Endothelial cell of umbilical vein (primary cell): ENCODE data around the gene ASTN1. TPM values are rescaled to one million over a fixed set of nuclear protein-coding genes. Genes with fewer than 3 reads are reported as not detected.

Experiments used
- BruUV-seq: library from RNA; stranded (reverse); fragments of 400-500 nt; replicated peaks from 2 replicates; lab custom pipeline; 2021; lab: Mats Ljungman, UMichigan
- CTCF ChIA-PET: fragments of 300-600, 350-600 bp; sonication (Branson Sonifier 250); formaldehyde crosslinking; loops from one replicate; lab custom pipeline; 2021; ENCODE audit warnings: antibody characterized with exemption, inconsistent platforms; lab: Charles Lee
- POLR2A ChIA-PET: fragments of 300-600, 350-600 bp; sonication (Branson Sonifier 250); formaldehyde crosslinking; loops from one replicate; lab custom pipeline; 2021; ENCODE audit warnings: antibody characterized with exemption, inconsistent platforms; lab: Charles Lee
- DNase-seq: peaks from one replicate; pipeline ENCODE4 v3.0.0-alpha.2; 2011; ENCODE audit warnings: low read depth, low spot score
- FAIRE-seq: peaks from 2 replicates; lab custom pipeline; 2011; peaks lifted over from hg19 to GRCh38; lab: Jason Lieb, UNC
- H2AFZ ChIP-seq: 2 replicates; pipeline ENCODE4 v1.6.0; 2012; ENCODE audit warnings: low read depth, low read length, control low read depth, inconsistent platforms
- H3K27ac ChIP-seq: 2 replicates; pipeline ENCODE4 v1.5.1; 2011; ENCODE audit warnings: low read depth, mild to moderate bottlenecking, control low read depth, low read length, moderate library complexity; ENCODE audit not compliant: insufficient read depth
- H3K27me3 ChIP-seq, 2 experiments: 2 replicates each; pipeline versions ENCODE4 v1.6.0 to v1.6.1; 2011; ENCODE audit warnings: low read length in 2 of 2, mixed read lengths in 1 of 2; ENCODE audit not compliant: control insufficient read depth in 2 of 2, insufficient read depth in 2 of 2
- H3K36me3 ChIP-seq, 2 experiments: 2 replicates in 1 of 2; 3 replicates in 1 of 2; pipeline ENCODE4 v1.5.1; 2011; ENCODE audit warnings: low read length in 2 of 2, mild to moderate bottlenecking in 1 of 2, moderate library complexity in 1 of 2; ENCODE audit not compliant: control insufficient read depth in 2 of 2, insufficient read depth in 2 of 2; ENCODE audit errors: extremely low read depth in 1 of 2
- H3K4me1 ChIP-seq: 3 replicates; pipeline ENCODE4 v1.5.1; 2011; ENCODE audit warnings: mild to moderate bottlenecking, low read length; ENCODE audit not compliant: control insufficient read depth, insufficient read depth; ENCODE audit errors: extremely low read depth
- H3K4me2 ChIP-seq: 2 replicates; pipeline ENCODE4 v1.6.1; 2011; ENCODE audit warnings: low read length, control low read depth, mixed read lengths; ENCODE audit not compliant: insufficient read depth
- H3K4me3 ChIP-seq, 3 experiments: fragments of 200-600 bp in 1 of 3; sonication (generic), shearing (Covaris generic) in 1 of 3; replicated peaks in 1 of 3; 2 replicates each; pipeline ENCODE4 v1.5.1; 2011 to 2016; ENCODE audit warnings: control low read depth in 3 of 3, low read length in 3 of 3, mild to moderate bottlenecking in 2 of 3, inconsistent platforms in 1 of 3, low read depth in 1 of 3, moderate library complexity in 1 of 3; ENCODE audit not compliant: insufficient read depth in 1 of 3
- H3K79me2 ChIP-seq: 2 replicates; pipeline ENCODE4 v1.6.0; 2012; ENCODE audit warnings: low read length, inconsistent platforms; ENCODE audit not compliant: control insufficient read depth, insufficient read depth
- H3K9ac ChIP-seq: replicated peaks from 2 replicates; pipeline ENCODE3; 2011; ENCODE audit warnings: low read length, control low read depth; ENCODE audit not compliant: insufficient read depth; ENCODE audit errors: extremely low read depth
- H3K9me1 ChIP-seq: replicated peaks from 3 replicates; pipeline ENCODE4 v1.6.0; 2011; ENCODE audit warnings: mild to moderate bottlenecking, low read length; ENCODE audit not compliant: control insufficient read depth, insufficient read depth; ENCODE audit errors: extremely low read depth
- H3K9me3 ChIP-seq: replicated peaks from 2 replicates; pipeline ENCODE4 v1.5.1; 2012; ENCODE audit warnings: low read length, inconsistent platforms; ENCODE audit not compliant: control insufficient read depth, insufficient read depth
- H4K20me1 ChIP-seq: replicated peaks from 2 replicates; pipeline ENCODE3; 2011; ENCODE audit warnings: mild to moderate bottlenecking, low read length; ENCODE audit not compliant: control insufficient read depth, insufficient read depth; ENCODE audit errors: extremely low read depth
- CTCF ChIP-seq, 2 donors: IDR thresholded peaks; 1 replicate in 1 of 2; 2 replicates in 1 of 2; pipeline ENCODE4 v1.5.1; 2011; ENCODE audit warnings: low read length in 2 of 2, mild to moderate bottlenecking in 2 of 2, moderate library complexity in 2 of 2, control low read depth in 1 of 2, inconsistent platforms in 1 of 2, low read depth in 1 of 2; ENCODE audit not compliant: insufficient read depth in 1 of 2; ENCODE audit errors: extremely low read depth in 1 of 2
- EZH2 ChIP-seq: IDR thresholded peaks from 2 replicates; pipeline ENCODE4 v1.6.1; 2012; ENCODE audit warnings: borderline replicate concordance, low read depth, mild to moderate bottlenecking, moderate library complexity, low read length, inconsistent platforms; ENCODE audit not compliant: severe bottlenecking
- FOS ChIP-seq: IDR thresholded peaks from 2 replicates; pipeline ENCODE4 v1.6.1; 2011; ENCODE audit warnings: mild to moderate bottlenecking, low read length, moderate library complexity, borderline replicate concordance; ENCODE audit not compliant: insufficient read depth
- GATA2 ChIP-seq: IDR thresholded peaks from 2 replicates; pipeline ENCODE4 v1.7.0; 2011; ENCODE audit warnings: low read depth, mild to moderate bottlenecking, moderate library complexity, mixed read lengths, low read length; ENCODE audit not compliant: insufficient read length, insufficient read depth
- JUN ChIP-seq: IDR thresholded peaks from 2 replicates; pipeline ENCODE4 v1.6.1; 2011; ENCODE audit warnings: borderline replicate concordance, low read depth; ENCODE audit not compliant: insufficient read length, insufficient read depth
- MYC ChIP-seq: IDR thresholded peaks from one replicate; pipeline ENCODE4 v1.6.1; 2011; ENCODE audit warnings: mild to moderate bottlenecking, low read depth, low read length
- POLR2A ChIP-seq: IDR thresholded peaks from 2 replicates; pipeline ENCODE4 v1.6.1; 2012; ENCODE audit warnings: low read depth, mild to moderate bottlenecking, control low read depth, low read length
- POLR2AphosphoS5 ChIP-seq: IDR thresholded peaks from 2 replicates; pipeline ENCODE4 v1.6.1; 2012; ENCODE audit warnings: low read depth, mild to moderate bottlenecking, control low read depth, low read length, moderate library complexity; ENCODE audit not compliant: insufficient read depth
- dilution Hi-C: fragments of 300-500 bp; cut with MboI; formaldehyde crosslinking; loops from one replicate; pipeline ENCODE4 v1.15.0; 2019; ENCODE audit warnings: low sequenced_read_pairs; ENCODE audit not compliant: extremely low pct_ligation_motif_present
- intact Hi-C: fragments of 100-400 bp; cut with micrococcal nuclease; formaldehyde crosslinking; loops from one replicate; pipeline ENCODE4 v1.10.0; 2022
- polyA plus RNA-seq, 4 experiments: library from polyadenylated mRNA; depleted of rRNA in 3 of 4; stranded (reverse) in 3 of 4; unstranded in 1 of 4; fragments of >200 nt; gene quantifications; 2 replicates each; pipeline versions ENCODE4 v1.2.1 to v1.2.3, GENCODE V29; 2011 to 2012; ENCODE audit warnings: missing spikeins in 1 of 4
- total RNA-seq: library from RNA; stranded (reverse); gene quantifications from 2 replicates; pipeline ENCODE4 v1.2.3, GENCODE V29; 2021
- TF ChIP-seq, protein P1 (sequence below): IDR thresholded peaks from 2 replicates; pipeline ENCODE4 v1.6.1; 2011; ENCODE audit not compliant: insufficient read depth, insufficient read length

Gene ASTN1
- total and polyA plus RNA-seq, 2 donors (not counting 3 experiments of a cell fraction or from before 2014, with no cell fraction given): 0.04 TPM; not detected in 1

GRCh38 chr1:177124577-177125278 is 39.8 kb downstream of the ASTN1 start:
- no peak overlapping the region for H3K4me3 ChIP-seq
- H4K20me1 ChIP-seq: no peaks in the 10 kb centered on the region
- dilution Hi-C loops (no loop called here), intact Hi-C loops (no loop called here)
- H3K9me3 ChIP-seq: peaks cover 2% of the 10 kb centered on the region
- no peaks in the 10 kb centered on the region for H3K79me2 ChIP-seq
- CTCF ChIA-PET: no interaction called here
- H3K4me1 ChIP-seq: no peaks in the 10 kb centered on the region
- POLR2A ChIA-PET: no interaction called here
- H2AFZ ChIP-seq: no peak overlapping the region
- no TSS peak for BruUV-seq
- DNase-seq (no peak), FAIRE-seq (no peak)
- H3K27ac ChIP-seq: no peak overlapping the region
- H3K9me1 ChIP-seq: no peaks in the 10 kb centered on the region
- H3K36me3 ChIP-seq: no peaks in the 10 kb centered on the region
- H3K27me3 ChIP-seq: no peaks in the 10 kb centered on the region
- no peak overlapping the region for H3K9ac ChIP-seq
- H3K4me2 ChIP-seq: no peak overlapping the region
- TF ChIP-seq JUN (no peak), POLR2AphosphoS5 (no peak)

GRCh38 chr1:177122461-177123251 is 41.9 kb downstream of the ASTN1 start:
- BruUV-seq: no TSS peak

More at GRCh38 chr1:177122461-177123251, 41.9 kb downstream of the ASTN1 start:
- no peak overlapping the region for H3K9ac ChIP-seq
- CTCF ChIA-PET: no interaction called here
- no peak for DNase-seq
- H4K20me1 ChIP-seq: no peaks in the 10 kb centered on the region
- no peak for FAIRE-seq
- no peak for TF ChIP-seq JUN
- TF ChIP-seq POLR2A: no peak
- TF ChIP-seq, protein P1, sequence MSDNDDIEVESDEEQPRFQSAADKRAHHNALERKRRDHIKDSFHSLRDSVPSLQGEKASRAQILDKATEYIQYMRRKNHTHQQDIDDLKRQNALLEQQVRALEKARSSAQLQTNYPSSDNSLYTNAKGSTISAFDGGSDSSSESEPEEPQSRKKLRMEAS: no peak
- TF ChIP-seq MYC: no peak
- no peak for TF ChIP-seq GATA2
- no peak for TF ChIP-seq CTCF (IDR thresholded peaks at IDR 0.05; ENCODE audit: extremely low read depth in 1 of 2, insufficient read depth in 1 of 2, low read depth in 1 of 2, low read length in 2 of 2)
- TF ChIP-seq EZH2: no peak
- no peak for TF ChIP-seq FOS
- no peak for TF ChIP-seq POLR2AphosphoS5
- intact Hi-C loops (no loop called here), dilution Hi-C loops (no loop called here)
- H3K4me3 ChIP-seq: no peak overlapping the region
- H3K9me1 ChIP-seq: no peaks in the 10 kb centered on the region
- no peak overlapping the region for H3K27ac ChIP-seq
- POLR2A ChIA-PET: no interaction called here
- H3K27me3 ChIP-seq: no peaks in the 10 kb centered on the region
- no peaks in the 10 kb centered on the region for H3K4me1 ChIP-seq
- no peak overlapping the region for H3K4me2 ChIP-seq
- no peak overlapping the region for H2AFZ ChIP-seq
- H3K36me3 ChIP-seq: no peaks in the 10 kb centered on the region
- no peaks in the 10 kb centered on the region for H3K79me2 ChIP-seq
- H3K9me3 ChIP-seq: no peaks in the 10 kb centered on the region
